Left forelimb (tissue), 1 donor: ENCODE data around the gene SLC20A1.
"Not testable (repeated sequence)": the region's sequence is repeated elsewhere in the genome, so short reads cannot be mapped to it uniquely, and the experiment has no call there.

Experiments used
- DNase-seq: peaks from one replicate; pipeline ENCODE4 v3.0.0-alpha.2; 2018; ENCODE audit warnings: low spot score

The SLC20A1 gene

DNA sequence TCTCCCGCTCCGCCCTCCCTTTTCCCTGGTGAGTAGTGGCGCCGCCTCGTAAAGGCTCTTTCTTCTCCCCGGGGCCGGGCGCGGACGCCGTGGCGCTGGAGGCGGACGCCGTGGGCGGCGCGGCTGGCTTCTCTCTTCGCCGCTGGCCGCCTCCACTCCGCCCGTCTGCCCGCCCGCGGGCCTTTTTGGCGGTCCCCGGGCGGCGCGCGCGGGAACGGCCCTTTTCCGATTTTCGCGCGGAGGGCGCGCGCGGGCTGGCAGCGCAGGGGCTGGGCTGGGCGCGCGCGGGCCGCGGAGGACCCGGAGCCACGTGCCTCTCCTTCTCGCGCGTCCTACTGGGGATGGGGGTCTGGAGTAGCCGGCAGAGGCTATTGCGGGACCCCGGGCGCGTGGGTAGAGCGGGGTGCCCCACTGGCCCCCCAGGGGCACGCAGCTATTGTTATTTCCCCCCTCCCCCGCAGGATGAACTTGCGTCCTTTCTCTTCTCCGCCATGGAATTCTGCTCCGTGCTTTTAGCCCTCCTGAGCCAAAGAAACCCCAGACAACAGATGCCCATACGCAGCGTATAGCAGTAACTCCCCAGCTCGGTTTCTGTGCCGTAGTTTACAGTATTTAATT is 472 bp downstream of the SLC20A1 start:
- DNase-seq = peak; percentile 74

DNA sequence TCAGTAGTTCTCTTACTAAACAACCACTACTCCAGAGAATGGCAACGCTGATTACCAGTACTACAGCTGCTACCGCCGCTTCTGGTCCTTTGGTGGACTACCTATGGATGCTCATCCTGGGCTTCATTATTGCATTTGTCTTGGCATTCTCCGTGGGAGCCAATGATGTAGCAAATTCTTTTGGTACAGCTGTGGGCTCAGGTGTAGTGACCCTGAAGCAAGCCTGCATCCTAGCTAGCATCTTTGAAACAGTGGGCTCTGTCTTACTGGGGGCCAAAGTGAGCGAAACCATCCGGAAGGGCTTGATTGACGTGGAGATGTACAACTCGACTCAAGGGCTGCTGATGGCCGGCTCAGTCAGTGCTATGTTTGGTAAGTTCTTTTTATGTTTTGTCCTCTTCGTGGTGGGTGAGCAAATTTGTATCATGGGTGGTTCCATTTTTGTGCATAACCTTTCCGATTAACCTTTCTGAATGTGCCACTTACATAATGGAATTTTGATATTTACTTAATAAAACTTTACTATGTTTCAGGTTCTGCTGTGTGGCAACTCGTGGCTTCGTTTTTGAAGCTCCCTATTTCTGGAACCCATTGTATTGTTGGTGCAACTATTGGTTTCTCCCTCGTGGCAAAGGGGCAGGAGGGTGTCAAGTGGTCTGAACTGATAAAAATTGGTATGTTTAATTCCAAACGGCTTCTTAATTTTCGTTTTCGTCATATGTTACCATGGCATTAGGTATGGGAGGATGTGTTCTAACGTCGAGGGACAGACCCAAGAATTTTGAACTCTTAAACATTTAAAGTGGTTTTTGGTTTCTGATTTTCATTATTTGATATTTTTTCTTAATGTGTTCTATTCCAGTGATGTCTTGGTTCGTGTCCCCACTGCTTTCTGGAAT is 1.3 kb downstream of the SLC20A1 start:
- DNase-seq = no peak

DNA sequence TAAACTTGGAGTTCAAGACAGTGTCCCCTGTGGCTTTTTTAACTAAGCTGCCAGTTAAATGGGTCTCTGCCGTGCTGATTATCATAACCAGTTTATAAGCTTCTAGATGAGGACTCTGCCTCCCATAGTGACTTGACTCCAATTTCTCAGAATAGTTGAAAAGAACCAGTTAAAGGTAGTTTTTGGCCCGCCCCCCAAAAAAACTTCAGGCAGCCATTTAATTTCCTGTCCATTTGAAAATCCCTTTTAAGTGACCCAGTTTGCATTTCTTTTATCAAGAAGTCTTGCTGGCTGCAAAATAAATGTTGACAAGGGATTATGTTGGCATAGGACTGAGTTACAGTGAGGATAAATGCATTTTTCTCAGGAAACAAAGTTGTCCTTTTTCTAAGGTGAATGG is 2.3 kb downstream of the SLC20A1 start:
- DNase-seq = no peak

DNA sequence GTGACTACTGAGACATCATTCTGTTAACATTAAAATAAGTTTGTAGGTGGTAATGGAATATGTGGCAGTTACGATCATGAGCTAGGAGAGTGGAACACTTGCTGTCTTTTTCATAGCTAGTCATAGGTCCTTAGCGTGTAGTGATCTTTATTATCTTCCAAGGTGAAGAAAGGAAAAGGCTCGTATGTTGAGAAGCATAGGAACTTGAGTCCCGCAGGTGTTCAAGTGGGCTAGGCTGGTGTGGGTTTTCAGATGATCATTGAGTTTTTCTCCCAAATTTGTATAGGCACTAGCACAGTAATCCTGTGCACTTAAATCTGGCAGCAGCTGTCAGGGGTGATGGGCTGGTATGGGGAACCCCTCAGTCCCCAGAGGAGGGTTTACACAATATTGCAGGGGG is 10.9 kb downstream of the SLC20A1 start:
- DNase-seq = no peak

DNA sequence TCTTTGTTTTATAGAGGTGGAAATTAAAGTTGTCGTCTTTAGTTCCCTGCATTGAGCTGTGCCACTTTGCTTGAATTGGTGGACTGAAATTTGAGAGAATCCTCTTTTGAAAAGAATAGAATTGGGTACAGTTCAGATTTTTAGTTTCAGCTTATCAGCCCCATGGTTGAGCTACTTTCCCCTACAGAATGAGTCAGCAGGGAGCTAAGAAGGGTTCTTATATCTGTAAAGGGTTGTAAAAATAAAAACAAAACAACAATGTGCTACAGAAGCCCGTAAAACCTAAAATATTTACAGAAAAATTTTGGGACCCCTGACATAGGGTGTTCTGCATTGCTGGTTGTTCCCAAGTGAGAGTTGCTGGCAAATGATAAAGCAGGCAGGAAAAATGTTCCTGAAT is 12.6 kb downstream of the SLC20A1 start:
- no peak for DNase-seq

DNA sequence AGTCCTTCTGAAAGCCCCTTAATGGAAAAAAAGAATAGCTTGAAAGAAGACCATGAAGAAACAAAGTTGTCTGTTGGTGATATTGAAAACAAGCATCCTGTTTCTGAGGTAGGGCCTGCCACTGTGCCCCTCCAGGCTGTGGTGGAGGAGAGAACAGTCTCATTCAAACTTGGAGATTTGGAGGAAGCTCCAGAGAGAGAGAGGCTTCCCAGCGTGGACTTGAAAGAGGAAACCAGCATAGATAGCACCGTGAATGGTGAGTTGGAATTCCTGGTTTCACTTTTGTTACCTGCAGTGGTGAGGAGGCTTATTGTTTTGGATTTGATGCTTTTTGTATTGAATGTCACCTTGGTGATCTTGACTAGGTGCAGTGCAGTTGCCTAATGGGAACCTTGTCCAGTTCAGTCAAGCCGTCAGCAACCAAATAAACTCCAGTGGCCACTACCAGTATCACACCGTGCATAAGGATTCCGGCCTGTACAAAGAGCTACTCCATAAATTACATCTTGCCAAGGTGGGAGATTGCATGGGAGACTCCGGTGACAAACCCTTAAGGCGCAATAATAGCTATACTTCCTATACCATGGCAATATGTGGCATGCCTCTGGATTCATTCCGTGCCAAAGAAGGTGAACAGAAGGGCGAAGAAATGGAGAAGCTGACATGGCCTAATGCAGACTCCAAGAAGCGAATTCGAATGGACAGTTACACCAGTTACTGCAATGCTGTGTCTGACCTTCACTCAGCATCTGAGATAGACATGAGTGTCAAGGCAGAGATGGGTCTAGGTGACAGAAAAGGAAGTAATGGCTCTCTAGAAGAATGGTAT is 13.3 kb downstream of the SLC20A1 start:
- no peak for DNase-seq

DNA sequence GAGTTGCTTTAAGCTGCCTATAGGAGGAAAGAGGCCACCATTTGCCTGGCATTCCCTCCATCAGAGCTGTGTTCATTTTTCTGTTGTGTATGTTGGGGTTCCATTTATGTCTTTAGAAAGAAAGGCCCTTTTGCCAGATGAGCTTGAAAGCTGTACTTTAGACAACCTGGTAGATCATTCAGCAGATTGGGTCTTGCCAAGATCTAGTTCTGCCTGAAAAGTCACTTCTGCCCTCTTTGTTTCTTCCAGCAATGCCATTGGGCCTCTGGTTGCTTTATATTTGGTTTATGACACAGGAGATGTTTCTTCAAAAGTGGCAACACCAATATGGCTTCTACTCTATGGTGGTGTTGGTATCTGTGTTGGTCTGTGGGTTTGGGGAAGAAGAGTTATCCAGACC is 14.4 kb downstream of the SLC20A1 start:
- no peak for DNase-seq

DNA sequence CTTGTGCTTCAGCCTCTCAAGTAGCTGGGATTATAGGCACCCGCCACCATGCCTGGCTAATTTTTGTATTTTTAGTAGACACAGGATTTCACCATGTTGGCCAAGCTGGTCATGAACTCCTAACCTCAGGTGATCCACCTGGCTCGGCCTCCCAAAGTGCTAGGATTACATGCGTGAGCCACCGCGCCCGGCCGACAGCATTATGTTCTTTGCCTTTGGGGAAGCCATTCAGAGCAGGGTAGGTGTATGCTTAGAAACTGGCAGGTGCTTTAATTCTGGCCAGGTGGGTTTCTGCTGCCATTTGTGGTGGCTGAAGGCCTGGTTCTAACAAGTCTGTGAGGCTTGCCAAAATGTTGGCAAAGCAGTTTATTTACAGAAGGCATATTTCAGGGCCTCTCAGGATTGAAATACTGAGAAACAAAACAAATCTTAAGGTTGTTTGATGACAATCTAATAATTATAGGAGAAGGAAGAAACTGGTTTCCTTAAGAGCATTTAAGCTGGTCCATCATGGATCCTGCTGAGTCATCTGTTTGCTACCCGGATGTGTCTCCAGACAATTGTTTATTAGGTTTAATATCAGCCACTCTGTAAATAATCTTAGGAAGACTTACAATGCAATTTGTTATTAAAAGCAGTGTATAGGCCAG is 16.0 kb downstream of the SLC20A1 start:
- DNase-seq = no peak

DNA sequence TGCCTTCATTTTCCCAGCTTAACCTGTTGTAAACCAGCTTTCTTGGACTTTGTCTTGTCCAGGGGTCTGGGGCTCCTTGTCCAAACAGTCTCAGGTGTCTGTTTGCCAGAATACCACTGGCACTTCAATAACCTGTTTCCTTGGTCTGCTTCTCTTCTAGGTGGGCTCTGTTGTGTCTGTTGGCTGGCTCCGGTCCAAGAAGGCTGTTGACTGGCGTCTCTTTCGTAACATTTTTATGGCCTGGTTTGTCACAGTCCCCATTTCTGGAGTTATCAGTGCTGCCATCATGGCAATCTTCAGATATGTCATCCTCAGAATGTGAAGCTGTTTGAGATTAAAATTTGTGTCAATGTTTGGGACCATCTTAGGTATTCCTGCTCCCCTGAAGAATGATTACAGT is 17.0 kb downstream of the SLC20A1 start:
- no peak for DNase-seq

DNA sequence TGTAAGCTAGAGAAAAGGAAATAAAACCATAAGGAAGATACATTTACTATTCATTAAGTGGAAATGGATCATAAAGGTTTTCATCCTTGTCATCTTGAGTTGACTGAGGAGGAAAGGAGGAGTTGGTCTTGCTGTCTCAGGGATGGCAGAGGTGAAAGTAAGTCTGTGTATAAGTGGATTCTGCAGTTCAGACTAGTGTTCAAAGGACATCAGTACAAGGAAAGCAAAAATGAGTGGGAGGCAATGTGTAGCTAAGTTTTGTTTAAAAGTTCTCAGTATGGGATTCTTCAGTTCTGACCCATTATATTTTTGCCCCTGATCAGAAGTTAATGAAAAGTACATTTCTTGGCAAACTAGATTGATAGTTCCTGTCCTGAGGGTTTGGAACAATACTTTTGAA is 18.9 kb downstream of the SLC20A1 start:
- no peak for DNase-seq

DNA sequence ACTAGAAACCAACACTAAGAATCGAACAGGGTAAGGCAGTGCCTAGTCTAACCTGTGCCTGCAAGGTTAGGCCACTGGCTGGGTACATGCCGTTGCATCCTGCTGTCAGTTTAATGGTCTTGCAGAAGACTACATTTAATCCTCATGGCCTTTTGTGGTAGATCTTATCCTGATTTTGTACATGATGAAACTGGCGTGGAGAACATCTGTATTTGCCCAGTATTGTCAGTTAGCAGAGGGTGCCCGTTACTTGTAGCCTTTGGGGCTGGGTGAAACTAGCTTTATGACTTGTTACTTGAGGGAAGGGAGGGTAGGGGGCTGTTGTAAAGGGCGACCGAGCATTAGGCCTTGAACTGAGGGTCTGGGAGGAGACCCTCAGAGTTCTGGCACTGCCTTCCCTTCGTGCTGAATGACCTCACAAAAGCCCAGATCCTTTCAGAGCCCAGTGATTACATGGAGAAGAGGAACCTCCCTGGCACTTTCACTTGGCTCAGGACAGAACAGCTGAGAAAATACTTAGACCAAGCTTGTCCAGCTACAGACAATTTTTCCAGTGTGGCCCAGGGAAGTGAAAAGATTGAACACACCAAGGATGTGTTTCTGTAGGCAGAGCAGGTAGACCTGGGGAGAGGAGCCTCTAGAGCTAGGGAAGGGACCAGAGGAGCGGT is 19.5 kb downstream of the SLC20A1 start:
- no peak for DNase-seq

DNA sequence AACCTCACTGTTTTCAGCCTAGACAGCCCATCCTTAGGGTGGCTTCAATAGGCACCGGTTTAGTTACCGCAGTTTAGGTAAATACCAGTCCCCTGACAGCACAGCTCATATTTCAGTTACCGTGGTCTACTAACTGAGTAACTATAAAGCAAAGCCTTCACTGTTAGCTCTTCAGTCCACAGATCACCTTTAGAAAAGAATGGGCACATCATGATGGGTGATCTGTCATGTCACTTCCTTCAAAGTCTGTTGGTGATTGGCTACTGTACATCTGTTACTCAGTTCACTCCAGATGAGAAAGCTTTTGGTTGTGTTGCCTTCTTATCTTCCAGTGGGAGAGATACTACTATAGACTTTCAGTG is 21.0 kb downstream of the SLC20A1 start:
- DNase-seq = no peak

DNA sequence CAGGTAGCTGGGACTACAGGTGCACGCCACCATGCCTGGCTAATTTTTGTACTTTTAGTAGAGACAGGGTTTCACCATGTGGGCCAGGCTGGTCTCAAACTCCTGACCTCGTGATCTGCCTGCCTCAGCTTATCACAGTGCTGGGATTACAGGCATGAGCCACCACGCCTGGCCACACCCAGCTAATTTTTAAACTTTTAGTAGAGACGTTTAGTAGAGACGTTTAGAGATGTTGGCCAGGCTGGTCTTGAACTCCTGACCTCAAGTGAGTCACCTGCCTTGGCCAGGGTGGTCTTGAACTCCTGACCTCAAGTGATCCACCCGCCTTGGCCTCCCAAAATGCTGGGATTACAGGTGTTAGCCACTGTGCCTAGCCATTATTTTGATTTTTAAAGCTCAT is 21.8 kb downstream of the SLC20A1 start:
- not testable (repeated sequence) for DNase-seq

DNA sequence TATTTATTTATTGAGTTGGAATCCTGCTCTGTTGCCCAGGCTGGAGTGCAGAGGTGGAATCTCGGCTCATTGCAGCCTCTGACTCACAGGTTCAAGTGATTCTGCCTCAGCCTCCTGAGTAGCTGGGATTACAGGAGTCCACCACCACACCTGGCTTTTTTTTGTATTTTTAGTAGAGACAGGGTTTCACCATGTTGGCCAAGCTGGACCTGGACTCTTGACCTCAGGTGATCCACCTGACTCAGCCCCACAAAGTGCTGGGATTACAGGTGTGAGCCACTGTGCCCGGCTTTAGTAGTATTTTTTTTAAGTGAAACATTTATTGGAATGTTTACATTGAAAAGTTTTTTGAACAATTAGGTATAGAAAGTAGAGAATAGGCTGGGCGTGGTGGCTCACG is 23.9 kb downstream of the SLC20A1 start:
- DNase-seq = no peak

DNA sequence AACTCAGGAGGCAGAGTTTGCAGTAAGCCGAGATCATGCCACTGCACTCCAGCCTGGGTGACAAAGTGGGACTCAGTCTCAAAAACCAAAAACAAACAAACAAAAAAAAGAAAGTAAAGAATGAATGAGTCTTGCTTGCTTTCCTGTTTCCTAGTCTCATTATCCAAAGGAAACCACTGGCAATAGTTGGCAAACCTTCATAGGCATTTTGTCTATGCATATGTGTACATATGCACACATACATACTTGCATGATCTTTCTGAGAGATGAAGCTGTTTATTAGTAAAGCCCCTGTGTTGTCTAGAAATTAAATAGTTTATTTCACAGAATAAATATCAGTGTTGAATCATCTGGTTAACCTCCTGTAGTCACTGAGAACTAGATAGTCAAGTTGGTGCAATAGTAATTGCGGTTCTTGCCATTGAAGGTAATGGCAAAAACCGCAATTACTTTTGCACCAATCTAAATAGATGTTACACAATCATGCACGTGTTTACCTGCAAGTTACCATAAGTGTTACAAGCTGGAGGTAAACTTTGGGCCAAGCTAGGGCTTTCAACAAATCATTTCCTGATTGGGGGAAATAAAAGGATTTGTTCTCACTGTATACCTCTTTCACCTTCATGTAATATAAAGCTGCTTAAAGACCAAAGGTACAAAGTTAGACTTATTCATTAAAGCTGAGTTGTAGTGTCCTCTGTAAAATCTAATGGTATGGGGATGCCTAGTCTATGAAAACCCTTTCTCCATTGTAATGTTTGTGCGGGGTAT is 24.7 kb downstream of the SLC20A1 start:
- DNase-seq = no peak

DNA sequence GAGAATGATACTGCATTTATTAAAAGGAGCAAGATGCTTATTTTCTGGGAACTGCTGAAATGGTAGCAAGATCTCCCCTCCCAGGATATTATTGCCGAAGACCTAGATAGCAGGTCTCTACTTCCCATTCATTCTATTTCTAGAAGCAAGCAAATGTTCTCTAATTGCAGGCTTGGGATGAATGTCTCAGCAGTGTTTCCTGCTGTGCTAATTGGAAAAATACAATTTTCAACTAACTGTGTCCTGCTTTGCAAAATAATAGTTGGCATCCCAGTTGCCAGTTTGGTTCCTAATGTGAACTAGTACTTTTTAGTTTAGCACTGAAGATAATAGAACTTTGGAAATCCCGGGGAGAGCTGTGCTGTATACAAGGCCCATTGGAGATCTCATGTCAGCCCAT is 26.1 kb downstream of the SLC20A1 start:
- DNase-seq = no peak

DNA sequence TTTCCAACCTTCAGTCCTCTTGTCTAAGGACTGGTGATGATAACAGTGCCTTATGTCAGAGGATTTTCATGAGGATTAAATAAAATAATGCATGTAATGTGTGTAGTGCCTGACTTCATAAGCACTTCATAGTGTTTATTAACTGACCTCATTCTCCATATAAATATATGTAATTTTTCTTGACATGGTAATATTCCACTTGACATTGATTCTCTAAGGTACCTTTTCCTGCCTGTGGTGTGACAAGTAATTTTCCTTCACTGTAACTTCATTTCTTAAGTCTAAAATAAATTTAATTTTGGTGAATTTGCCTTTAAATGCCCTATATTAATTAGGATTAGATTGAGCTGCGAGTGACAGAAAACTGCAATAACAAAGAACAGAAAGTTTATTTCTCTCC is 27.3 kb downstream of the SLC20A1 start:
- no peak for DNase-seq

DNA sequence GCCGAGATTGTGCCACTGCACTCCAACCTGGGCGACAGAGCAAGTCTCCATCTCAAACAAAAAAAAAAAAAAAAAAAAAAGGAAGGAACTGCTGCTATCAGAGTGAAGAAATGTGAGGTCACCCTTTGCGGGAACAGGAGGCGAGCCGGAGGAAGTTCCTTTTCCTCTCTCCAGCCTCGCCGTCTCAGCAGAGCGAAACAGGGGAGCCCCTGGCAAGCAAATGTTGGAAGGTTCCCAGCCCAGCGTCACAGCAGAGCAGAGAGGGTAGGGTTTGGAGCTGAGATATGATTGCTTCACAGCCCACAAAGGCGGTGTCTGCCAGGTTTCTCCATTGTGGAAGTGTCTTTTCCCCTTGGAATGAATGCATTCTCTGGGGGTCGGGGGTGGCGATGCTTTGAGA is 28.5 kb downstream of the SLC20A1 start:
- DNase-seq = no peak

DNA sequence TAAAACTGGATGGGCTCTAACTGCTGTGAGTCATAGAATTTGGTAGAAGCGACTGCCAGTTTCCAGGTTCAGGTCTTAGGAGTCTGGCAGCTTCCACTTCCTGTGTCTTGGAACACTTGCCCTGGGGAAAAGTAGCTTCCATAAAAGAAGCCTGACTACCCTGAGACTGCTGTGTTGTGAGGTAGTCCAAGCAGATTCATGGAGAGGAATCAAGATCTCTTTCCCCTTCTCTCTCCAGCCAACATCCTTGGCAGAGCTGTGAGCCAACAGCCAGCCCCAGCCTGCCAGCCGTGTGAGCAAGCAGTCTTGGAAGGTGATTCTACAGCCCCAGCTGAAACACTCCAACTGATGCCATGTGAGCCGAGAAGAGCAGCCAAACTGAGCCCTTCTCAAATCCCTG is 33.7 kb downstream of the SLC20A1 start:
- no peak for DNase-seq

DNA sequence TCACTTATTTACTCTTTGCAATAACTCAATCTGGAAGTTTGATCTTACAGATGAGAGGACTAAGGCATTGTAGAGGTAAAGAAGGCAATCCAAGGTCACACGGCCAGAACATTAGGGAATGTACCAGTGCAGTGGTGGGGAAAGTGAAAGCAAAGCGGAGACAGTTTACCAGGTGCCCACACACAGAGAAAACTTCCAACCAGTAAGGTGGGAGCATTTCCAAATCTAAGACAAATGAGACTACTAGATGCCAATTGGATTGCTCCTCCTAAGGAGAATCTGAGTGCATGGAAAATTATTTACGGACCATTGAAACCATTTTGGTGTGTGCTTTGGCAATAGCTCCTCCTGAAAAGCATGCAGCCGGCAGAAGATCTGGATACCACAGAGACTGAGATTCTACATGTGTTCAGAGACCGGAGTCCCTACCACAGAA is 34.9 kb downstream of the SLC20A1 start:
- DNase-seq = no peak

DNA sequence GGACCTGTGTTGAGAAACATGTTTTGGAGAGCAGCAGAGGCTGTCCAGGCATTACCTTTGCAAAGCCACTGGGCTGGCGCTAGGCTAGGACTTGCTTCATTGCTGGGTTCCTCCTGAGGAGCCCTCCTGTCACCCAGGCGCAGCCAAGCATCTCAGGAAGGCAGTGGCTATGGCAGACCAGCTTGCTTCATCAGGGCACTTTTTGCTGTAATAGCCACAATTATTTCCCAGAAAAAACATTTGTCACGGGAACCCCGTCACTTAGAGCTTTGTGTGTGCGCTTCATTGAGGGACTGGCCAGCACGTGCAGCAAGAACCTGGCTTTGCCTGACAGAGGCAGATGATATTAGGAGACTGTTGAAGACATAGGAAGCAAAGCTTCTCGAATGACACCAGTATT is 36.4 kb downstream of the SLC20A1 start:
- DNase-seq = no peak
